HG02970 (cell line): ENCODE results near the gene ARVCF.

Experiments
- ATAC-seq: cut with Tn5 transposase; IDR thresholded peaks from one replicate; pipeline ENCODE4 v1.9.1; 2021; ENCODE audit warnings: mild to moderate bottlenecking, moderate library complexity, moderate number of reproducible peaks; ENCODE audit not compliant: unreplicated experiment, low FRiP score

ARVCF gene

GRCh38 chr22:20016734-20017621, at the start of gene ARVCF:
ARVCF (minus strand) TSS chr22:20016823; CDS start chr22:19990794, 26,029 bp downstream.
- ATAC-seq, result peak; percentile 45

- no peak for ATAC-seq
Observed at GRCh38 chr22:20065896-20066616, 49.4 kb upstream of the ARVCF start.

GRCh38 chr22:20064545-20065262, 48.1 kb upstream of the ARVCF start:
- no peak for ATAC-seq

- no peak for ATAC-seq
Observed at GRCh38 chr22:20064140-20064480, 47.5 kb upstream of the ARVCF start.

- no peak for ATAC-seq
Observed at GRCh38 chr22:20063271-20064139, 46.9 kb upstream of the ARVCF start.

- no peak for ATAC-seq
Observed at GRCh38 chr22:20062766-20063083, 46.1 kb upstream of the ARVCF start.

- no peak for ATAC-seq
Observed at GRCh38 chr22:20062043-20062765, 45.6 kb upstream of the ARVCF start.

GRCh38 chr22:20061481-20061861, 44.8 kb upstream of the ARVCF start:
- ATAC-seq, result no peak

- ATAC-seq, result no peak
Observed at GRCh38 chr22:20060700-20061480, 44.3 kb upstream of the ARVCF start.

- ATAC-seq, result no peak
Observed at GRCh38 chr22:20058989-20059770, 42.6 kb upstream of the ARVCF start.

- ATAC-seq, result no peak
Observed at GRCh38 chr22:20057596-20058268, 41.1 kb upstream of the ARVCF start.

- ATAC-seq, result no peak
Observed at GRCh38 chr22:20056696-20057386, 40.2 kb upstream of the ARVCF start.

- no peak for ATAC-seq
Observed at GRCh38 chr22:20056161-20056560, 39.5 kb upstream of the ARVCF start.

GRCh38 chr22:20055654-20056053, 39.0 kb upstream of the ARVCF start:
- ATAC-seq, result no peak

- ATAC-seq, result no peak
Observed at GRCh38 chr22:20055144-20055543, 38.5 kb upstream of the ARVCF start.

GRCh38 chr22:20054485-20054884, 37.9 kb upstream of the ARVCF start:
- no peak for ATAC-seq

GRCh38 chr22:20054034-20054427, 37.4 kb upstream of the ARVCF start:
- no peak for ATAC-seq
